NB4 (cell line): ENCODE measurements around the gene MRFAP1L1.

Experiments
- CTCF ChIP-seq: IDR thresholded peaks from one replicate; pipeline ENCODE4 v1.5.1; 2012; ENCODE audit warnings: low read depth, low read length
- MAX ChIP-seq: IDR thresholded peaks from 2 replicates; pipeline ENCODE4 v1.6.1; 2011; ENCODE audit warnings: low read depth, low read length
- MYC ChIP-seq: IDR thresholded peaks from 2 replicates; pipeline ENCODE4 v1.6.1; 2011; ENCODE audit warnings: low read depth, low read length
- POLR2A ChIP-seq: IDR thresholded peaks from 2 replicates; pipeline ENCODE4 v1.6.1; 2011; ENCODE audit warnings: mild to moderate bottlenecking; ENCODE audit not compliant: insufficient read length; ENCODE audit errors: extremely low read depth

- TF ChIP-seq MAX = no peak
- TF ChIP-seq POLR2A = no peak
- TF ChIP-seq CTCF = no peak
- no peak for TF ChIP-seq MYC
These were observed 12.5 kb downstream of the MRFAP1L1 start for GRCh38 chr4:6697131-6697530.
